Transverse colon (tissue), 4 donors: ENCODE data around the gene AARS2. TPM values are rescaled to one million over a fixed set of nuclear protein-coding genes. Genes with fewer than 3 reads are reported as not detected.

Experiments
- DNase-seq: peaks from one replicate; pipeline ENCODE4 v3.0.0-alpha.2; 2019
- H3K27ac ChIP-seq, 4 donors: fragments of 200-600 bp; sonication (generic); 2 replicates each; pipeline ENCODE4 v1.5.1; 2016 to 2018; ENCODE audit warnings: inconsistent platforms in 4 of 4
- H3K27me3 ChIP-seq: fragments of 200-600 bp; sonication (generic); 2 replicates; pipeline ENCODE4 v1.5.1; 2017; ENCODE audit warnings: inconsistent platforms
- H3K36me3 ChIP-seq, 4 donors: fragments of 200-600 bp; sonication (generic); 2 replicates each; pipeline ENCODE4 v1.5.1; 2017 to 2019; ENCODE audit warnings: inconsistent platforms in 4 of 4
- H3K4me1 ChIP-seq, 4 donors: fragments of 200-600 bp; sonication (generic); 2 replicates each; pipeline ENCODE4 v1.5.1; 2017 to 2020; ENCODE audit warnings: inconsistent platforms in 4 of 4
- H3K4me3 ChIP-seq, 4 donors: fragments of 200-600 bp; sonication (generic); 1 replicate in 1 of 4; 2 replicates in 3 of 4; pipeline versions ENCODE4 v1.5.1 to v1.6.1; 2017 to 2019; ENCODE audit warnings: inconsistent platforms in 4 of 4
- H3K9me3 ChIP-seq, 2 donors: fragments of 200-600 bp; sonication (generic); 2 replicates each; pipeline ENCODE4 v1.5.1; 2017 to 2019; ENCODE audit warnings: inconsistent platforms in 2 of 2
- CTCF ChIP-seq, 5 experiments: fragments of 200-600 bp in 3 of 5; fragments of 450-650 bp in 2 of 5; sonication (generic) in 3 of 5; IDR thresholded peaks; 1 replicate in 2 of 5; 2 replicates in 3 of 5; pipeline ENCODE4 v1.5.1; 2016 to 2017; ENCODE audit warnings: antibody characterized with exemption in 5 of 5, inconsistent platforms in 3 of 5, mild to moderate bottlenecking in 2 of 5, moderate library complexity in 1 of 5
- EP300 ChIP-seq: sonication (generic); formaldehyde crosslinking; IDR thresholded peaks from one replicate; pipeline ENCODE4 v1.6.1; 2017; ENCODE audit warnings: antibody characterized with exemption, low read depth
- POLR2A ChIP-seq: fragments of 450-650 bp; IDR thresholded peaks from one replicate; pipeline ENCODE4 v1.6.1; 2016; ENCODE audit warnings: antibody characterized with exemption, mild to moderate bottlenecking, moderate library complexity
- POLR2AphosphoS5 ChIP-seq, 3 donors: sonication (generic); formaldehyde crosslinking; IDR thresholded peaks; one replicate each; pipeline ENCODE4 v1.6.1; 2016; ENCODE audit warnings: antibody characterized with exemption in 3 of 3
- WGBS, 2 donors: methylation state at CpG; one replicate each; pipeline ENCODE4 v1.1.5; 2018; ENCODE audit warnings: low coverage in 1 of 2; 5-methylcytosine and 5-hydroxymethylcytosine counted together
- in situ Hi-C, 4 donors: fragments of 200-750 bp; cut with MboI; loops; one replicate each; pipeline versions ENCODE4 v1.15.0 to v1.15.1; 2017; ENCODE audit warnings: low sequenced_read_pairs in 3 of 4, low pct_ligation_motif_present in 1 of 4, low pct_unique_long_range_greater_than_20kb in 1 of 4
- intact Hi-C: fragments of 100-400 bp; cut with DNase I; formaldehyde crosslinking; loops from one replicate; pipeline ENCODE4 v1.15.1; 2023; ENCODE audit warnings: low total_unique reads
- total RNA-seq, 4 donors: library from RNA; depleted of rRNA; stranded (reverse); fragments of >200 nt; gene quantifications; one replicate each; pipeline ENCODE4 v1.1.0, GENCODE V29; 2016

Gene AARS2
- total RNA-seq, 4 donors from 2014 or later = 9.1 to 18.3 (median 14.8) TPM

- in situ Hi-C loops (loop anchor here in 2 of 4 donors (10.0 to 25.0 kb wide), 2 partner anchors 71 to 173 kb away; partner anchors contain the start of genes CAPN11 (in 2 of the 2) and NFKBIE (in 1 of the 2)), intact Hi-C loops (loop anchor here (10.0 kb wide), 1 partner anchor 61 kb away; the partner anchor contains the start of gene TMEM151B)
- Histone ChIP-seq H3K36me3 (no peaks in the 10 kb centered on the region), H3K4me3 (no peak overlapping the region), H3K9me3 (no peaks in the 10 kb centered on the region), H3K27me3 (peaks cover 25% of the 10 kb centered on the region), H3K27ac (no peak overlapping the region), H3K4me1 (no peaks in the 10 kb centered on the region)
- TF ChIP-seq POLR2AphosphoS5 (IDR thresholded peaks at IDR 0.05) (no peak), CTCF (IDR thresholded peaks at IDR 0.05) (no peak), EP300 (no peak), POLR2A (no peak)
- DNase-seq = no peak
- WGBS, 2 donors = 39 to 50% methylated on average over 1 of the region's 1 CpG
Observed at GRCh38 chr6:44335631-44336030, 22.5 kb upstream of the AARS2 start.

GRCh38 chr6:44333942-44334341 lies 20.8 kb upstream of the AARS2 start:
- Histone ChIP-seq H3K4me1 (no peaks in the 10 kb centered on the region), H3K4me3 (no peak overlapping the region), H3K9me3 (no peaks in the 10 kb centered on the region), H3K36me3 (no peaks in the 10 kb centered on the region), H3K27ac (no peak overlapping the region), H3K27me3 (peaks cover 40% of the 10 kb centered on the region)
- TF ChIP-seq CTCF (IDR thresholded peaks at IDR 0.05) = no peak
- no peak for TF ChIP-seq POLR2A
- no peak for TF ChIP-seq EP300
- TF ChIP-seq POLR2AphosphoS5 (IDR thresholded peaks at IDR 0.05) = no peak
- WGBS, 2 donors = 86 to 91% methylated on average over 5 of the region's 5 CpGs
- DNase-seq = no peak
- intact Hi-C loops = loop anchor here (10.0 kb wide), 1 partner anchor 59 kb away; the partner anchor contains the start of gene TMEM151B
- in situ Hi-C loops = loop anchor here in 2 of 4 donors (5.0 to 25.0 kb wide), 3 partner anchors 52 to 172 kb away; partner anchors contain the start of genes CAPN11 (in 2 of the 2) and NFKBIE (in 1 of the 2)

GRCh38 chr6:44333273-44333919 lies 20.2 kb upstream of the AARS2 start:
- no peaks in the 10 kb centered on the region for H3K4me1 ChIP-seq
- DNase-seq = no peak
- in situ Hi-C loops (loop anchor here in 2 of 4 donors (5.0 to 25.0 kb wide), 3 partner anchors 51 to 171 kb away; partner anchors contain the start of genes CAPN11 (in 2 of the 2) and NFKBIE (in 1 of the 2)), intact Hi-C loops (loop anchor here (10.0 kb wide), 1 partner anchor 59 kb away; the partner anchor contains the start of gene TMEM151B)
- whole genome bisulfite sequencing, 2 donors = 71% methylated on average over 11 of the region's 11 CpGs; no CpG with 5 or more reads in 1 of the 2 donors
- no peaks in the 10 kb centered on the region for H3K9me3 ChIP-seq
- no peak overlapping the region for H3K27ac ChIP-seq
- H3K4me3 ChIP-seq = no peak overlapping the region
- peaks cover 42% of the 10 kb centered on the region for H3K27me3 ChIP-seq
- no peaks in the 10 kb centered on the region for H3K36me3 ChIP-seq
- TF ChIP-seq POLR2A (no peak), CTCF (IDR thresholded peaks at IDR 0.05) (no peak)

- no peak for TF ChIP-seq POLR2A
- TF ChIP-seq EP300 = no peak
- TF ChIP-seq CTCF (IDR thresholded peaks at IDR 0.05) = no peak
- TF ChIP-seq POLR2AphosphoS5 (IDR thresholded peaks at IDR 0.05) = no peak
- no peaks in the 10 kb centered on the region for H3K4me1 ChIP-seq
- in situ Hi-C loops (loop anchor here in 2 of 4 donors (5.0 to 25.0 kb wide), 3 partner anchors 50 to 170 kb away; partner anchors contain the start of genes CAPN11 (in 2 of the 2) and NFKBIE (in 1 of the 2)), intact Hi-C loops (loop anchor here (10.0 kb wide), 1 partner anchor 58 kb away; the partner anchor contains the start of gene TMEM151B)
- H3K4me3 ChIP-seq = no peak overlapping the region
- 69 to 73% methylated on average over 3 to 7 of the region's 7 CpGs for WGBS, 2 donors
- H3K27ac ChIP-seq = no peak overlapping the region
- DNase-seq = no peak
- H3K9me3 ChIP-seq = no peaks in the 10 kb centered on the region
- no peaks in the 10 kb centered on the region for H3K36me3 ChIP-seq
- peaks cover 48% of the 10 kb centered on the region for H3K27me3 ChIP-seq
Observed at GRCh38 chr6:44332585-44332984, 19.4 kb upstream of the AARS2 start.
